ENCODE measurements around the gene BZW2. TPM values are rescaled to one million over a fixed set of nuclear protein-coding genes. Genes with fewer than 3 reads are reported as not detected.

Gene BZW2
- total and polyA plus RNA-seq, 2 of the 13 experiments (the other 11 are each of a cell fraction or from before 2014, with no cell fraction given): 21.8 to 95.2 TPM

DNA sequence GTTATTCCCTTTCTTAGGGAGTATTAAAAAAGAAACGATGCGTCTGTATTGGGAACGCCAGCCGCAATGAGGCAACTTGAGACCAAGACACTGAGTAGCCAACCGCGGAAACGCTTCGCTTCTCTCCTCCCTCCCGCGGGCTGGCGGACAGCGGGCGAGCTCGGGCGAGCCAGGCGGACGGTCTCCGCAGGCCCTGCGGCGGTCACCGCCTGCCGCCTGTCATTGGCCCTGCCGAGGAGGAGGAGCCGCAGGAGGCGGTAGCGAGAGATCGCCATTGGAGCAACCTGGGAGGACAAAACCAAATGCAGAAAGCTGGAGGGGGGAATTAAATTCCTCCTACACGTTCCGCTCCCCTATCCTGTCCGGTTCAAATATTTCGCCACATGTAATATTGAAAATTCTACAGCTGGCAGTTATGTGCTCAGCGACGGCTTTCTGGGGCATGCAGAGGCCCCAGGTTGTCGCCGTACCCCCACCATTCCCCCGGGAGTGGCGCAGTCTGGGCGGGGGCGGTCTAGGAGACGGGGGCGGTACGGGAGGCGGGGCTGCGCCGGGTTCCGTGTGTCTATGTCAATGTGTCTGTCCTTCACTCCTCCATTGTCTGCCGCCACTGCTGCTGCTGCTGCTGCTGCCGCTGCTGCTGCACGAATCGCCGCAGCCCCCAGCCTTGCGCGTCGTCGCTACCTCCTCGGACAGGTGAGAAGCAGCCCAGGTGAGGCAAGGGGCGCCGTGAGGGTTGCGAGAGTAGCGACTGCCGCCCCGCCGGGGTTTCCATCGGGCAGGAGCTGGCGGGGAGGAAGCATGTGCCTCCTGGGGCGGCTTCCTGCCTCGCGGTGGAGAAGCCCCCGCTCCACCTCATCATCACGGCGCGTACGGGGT is at the start of gene BZW2, which contains the start of gene ANKMY2 (continued):
- TF ChIP-seq MED1 (CRISPR knock-in tag; IDR thresholded peaks at IDR 0.05) (peak; percentile 65; the same call in 1 of the 2 replicates), SALL2 (CRISPR knock-in tag; IDR thresholded peaks at IDR 0.05) (0 out of 2 replicates have a peak, but pooled peaks have one; percentile 25), ZNF234 (CRISPR knock-in tag; conservative IDR thresholded peaks at IDR 0.05) (no peak), ZBTB26 (CRISPR knock-in tag; IDR thresholded peaks at IDR 0.05; ENCODE audit: borderline replicate concordance) (0 out of 2 replicates have a peak, but pooled peaks have one; percentile 82), SCMH1 (CRISPR knock-in tag; IDR thresholded peaks at IDR 0.05; ENCODE audit: borderline replicate concordance) (no peak), JUND (CRISPR knock-in tag; IDR thresholded peaks at IDR 0.05) (0 out of 2 replicates have a peak, but pooled peaks have one; percentile 62), ZNF530 (CRISPR knock-in tag; IDR thresholded peaks at IDR 0.05; ENCODE audit: low read depth) (no peak), ADNP (CRISPR knock-in tag; IDR thresholded peaks at IDR 0.05) (no peak), PITX1 (CRISPR knock-in tag; IDR thresholded peaks at IDR 0.05) (peak; percentile 65; the same call in 1 of the 2 replicates), ZSCAN30 (CRISPR knock-in tag; IDR thresholded peaks at IDR 0.05) (peak; percentile 55; the same call in 1 of the 2 replicates), ASH2L (IDR thresholded peaks at IDR 0.05; ENCODE audit: insufficient read length, low read depth, low read length) (peak; percentile 91), ZNF33A (CRISPR knock-in tag; IDR thresholded peaks at IDR 0.05; ENCODE audit: borderline replicate concordance) (no peak), GTF3A (CRISPR knock-in tag; conservative IDR thresholded peaks at IDR 0.05) (peak; percentile 82; the same call in 1 of the 2 replicates), HOXA7 (CRISPR knock-in tag; IDR thresholded peaks at IDR 0.05) (0 out of 2 replicates have a peak, but pooled peaks have one; percentile 90)
- TF ChIP-seq, protein P1, sequence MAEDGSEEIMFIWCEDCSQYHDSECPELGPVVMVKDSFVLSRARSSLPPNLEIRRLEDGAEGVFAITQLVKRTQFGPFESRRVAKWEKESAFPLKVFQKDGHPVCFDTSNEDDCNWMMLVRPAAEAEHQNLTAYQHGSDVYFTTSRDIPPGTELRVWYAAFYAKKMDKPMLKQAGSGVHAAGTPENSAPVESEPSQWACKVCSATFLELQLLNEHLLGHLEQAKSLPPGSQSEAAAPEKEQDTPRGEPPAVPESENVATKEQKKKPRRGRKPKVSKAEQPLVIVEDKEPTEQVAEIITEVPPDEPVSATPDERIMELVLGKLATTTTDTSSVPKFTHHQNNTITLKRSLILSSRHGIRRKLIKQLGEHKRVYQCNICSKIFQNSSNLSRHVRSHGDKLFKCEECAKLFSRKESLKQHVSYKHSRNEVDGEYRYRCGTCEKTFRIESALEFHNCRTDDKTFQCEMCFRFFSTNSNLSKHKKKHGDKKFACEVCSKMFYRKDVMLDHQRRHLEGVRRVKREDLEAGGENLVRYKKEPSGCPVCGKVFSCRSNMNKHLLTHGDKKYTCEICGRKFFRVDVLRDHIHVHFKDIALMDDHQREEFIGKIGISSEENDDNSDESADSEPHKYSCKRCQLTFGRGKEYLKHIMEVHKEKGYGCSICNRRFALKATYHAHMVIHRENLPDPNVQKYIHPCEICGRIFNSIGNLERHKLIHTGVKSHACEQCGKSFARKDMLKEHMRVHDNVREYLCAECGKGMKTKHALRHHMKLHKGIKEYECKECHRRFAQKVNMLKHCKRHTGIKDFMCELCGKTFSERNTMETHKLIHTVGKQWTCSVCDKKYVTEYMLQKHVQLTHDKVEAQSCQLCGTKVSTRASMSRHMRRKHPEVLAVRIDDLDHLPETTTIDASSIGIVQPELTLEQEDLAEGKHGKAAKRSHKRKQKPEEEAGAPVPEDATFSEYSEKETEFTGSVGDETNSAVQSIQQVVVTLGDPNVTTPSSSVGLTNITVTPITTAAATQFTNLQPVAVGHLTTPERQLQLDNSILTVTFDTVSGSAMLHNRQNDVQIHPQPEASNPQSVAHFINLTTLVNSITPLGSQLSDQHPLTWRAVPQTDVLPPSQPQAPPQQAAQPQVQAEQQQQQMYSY (CRISPR knock-in tag; IDR thresholded peaks at IDR 0.05): no peak
- TF ChIP-seq, protein P2, sequence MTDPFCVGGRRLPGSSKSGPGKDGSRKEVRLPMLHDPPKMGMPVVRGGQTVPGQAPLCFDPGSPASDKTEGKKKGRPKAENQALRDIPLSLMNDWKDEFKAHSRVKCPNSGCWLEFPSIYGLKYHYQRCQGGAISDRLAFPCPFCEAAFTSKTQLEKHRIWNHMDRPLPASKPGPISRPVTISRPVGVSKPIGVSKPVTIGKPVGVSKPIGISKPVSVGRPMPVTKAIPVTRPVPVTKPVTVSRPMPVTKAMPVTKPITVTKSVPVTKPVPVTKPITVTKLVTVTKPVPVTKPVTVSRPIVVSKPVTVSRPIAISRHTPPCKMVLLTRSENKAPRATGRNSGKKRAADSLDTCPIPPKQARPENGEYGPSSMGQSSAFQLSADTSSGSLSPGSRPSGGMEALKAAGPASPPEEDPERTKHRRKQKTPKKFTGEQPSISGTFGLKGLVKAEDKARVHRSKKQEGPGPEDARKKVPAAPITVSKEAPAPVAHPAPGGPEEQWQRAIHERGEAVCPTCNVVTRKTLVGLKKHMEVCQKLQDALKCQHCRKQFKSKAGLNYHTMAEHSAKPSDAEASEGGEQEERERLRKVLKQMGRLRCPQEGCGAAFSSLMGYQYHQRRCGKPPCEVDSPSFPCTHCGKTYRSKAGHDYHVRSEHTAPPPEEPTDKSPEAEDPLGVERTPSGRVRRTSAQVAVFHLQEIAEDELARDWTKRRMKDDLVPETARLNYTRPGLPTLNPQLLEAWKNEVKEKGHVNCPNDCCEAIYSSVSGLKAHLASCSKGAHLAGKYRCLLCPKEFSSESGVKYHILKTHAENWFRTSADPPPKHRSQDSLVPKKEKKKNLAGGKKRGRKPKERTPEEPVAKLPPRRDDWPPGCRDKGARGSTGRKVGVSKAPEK (CRISPR knock-in tag; IDR thresholded peaks at IDR 0.05; ENCODE audit: borderline replicate concordance): no peak
